Natural killer cell treated with Interleukin-12 subunit alpha and Interleukin-12 subunit beta and Interleukin-15 and Interleukin-18, amount 100 ng/mL, for 72 hours (primary cell): ENCODE results near the gene PLD4. TPM values are rescaled to one million over a fixed set of nuclear protein-coding genes. Genes with fewer than 3 reads are reported as not detected.
"Not testable (repeated sequence)": the region's sequence is repeated elsewhere in the genome, so short reads cannot be mapped to it uniquely, and the experiment has no call there.

ENCODE experiments used
- ATAC-seq, 2 donors: fragments of 150-1000 bp; cut with Tn5 transposase in 1 of 2; sonication (Bioruptor Pico), chemical (Tn5 transposase) in 1 of 2; 2 replicates each; pipeline ENCODE4 v1.10.0; 2021
- DNase-seq: peaks from one replicate; pipeline ENCODE4 v3.0.0; 2022; ENCODE audit warnings: low spot score
- H3K27ac Mint-ChIP-seq, 2 donors: 1 replicate in 1 of 2; 2 replicates in 1 of 2; pipeline ENCODE4 v1.8.0; 2022; ENCODE audit warnings: mixed read lengths in 2 of 2, mild to moderate bottlenecking in 1 of 2, moderate library complexity in 1 of 2
- H3K27me3 Mint-ChIP-seq, 2 donors: 1 replicate in 1 of 2; 2 replicates in 1 of 2; pipeline ENCODE4 v1.8.0; 2022; ENCODE audit warnings: mixed read lengths in 2 of 2
- H3K36me3 Mint-ChIP-seq: one replicate; pipeline ENCODE4 v1.8.0; 2022; ENCODE audit warnings: mixed read lengths
- H3K4me1 Mint-ChIP-seq, 2 donors: 1 replicate in 1 of 2; 2 replicates in 1 of 2; pipeline ENCODE4 v1.8.0; 2022; ENCODE audit warnings: low read depth in 2 of 2, mixed read lengths in 2 of 2, mild to moderate bottlenecking in 1 of 2
- H3K4me3 Mint-ChIP-seq: one replicate; pipeline ENCODE4 v1.8.0; 2022; ENCODE audit warnings: mixed read lengths
- H3K9me3 Mint-ChIP-seq: 2 replicates; pipeline ENCODE4 v1.8.0; 2022; ENCODE audit warnings: mixed read lengths
- total RNA-seq, 2 donors: library from RNA; stranded (reverse); gene quantifications; one replicate each; pipeline ENCODE4 v1.2.3, GENCODE V29; 2022

Gene PLD4
- total RNA-seq, 2 donors from 2014 or later, result not detected

DNA sequence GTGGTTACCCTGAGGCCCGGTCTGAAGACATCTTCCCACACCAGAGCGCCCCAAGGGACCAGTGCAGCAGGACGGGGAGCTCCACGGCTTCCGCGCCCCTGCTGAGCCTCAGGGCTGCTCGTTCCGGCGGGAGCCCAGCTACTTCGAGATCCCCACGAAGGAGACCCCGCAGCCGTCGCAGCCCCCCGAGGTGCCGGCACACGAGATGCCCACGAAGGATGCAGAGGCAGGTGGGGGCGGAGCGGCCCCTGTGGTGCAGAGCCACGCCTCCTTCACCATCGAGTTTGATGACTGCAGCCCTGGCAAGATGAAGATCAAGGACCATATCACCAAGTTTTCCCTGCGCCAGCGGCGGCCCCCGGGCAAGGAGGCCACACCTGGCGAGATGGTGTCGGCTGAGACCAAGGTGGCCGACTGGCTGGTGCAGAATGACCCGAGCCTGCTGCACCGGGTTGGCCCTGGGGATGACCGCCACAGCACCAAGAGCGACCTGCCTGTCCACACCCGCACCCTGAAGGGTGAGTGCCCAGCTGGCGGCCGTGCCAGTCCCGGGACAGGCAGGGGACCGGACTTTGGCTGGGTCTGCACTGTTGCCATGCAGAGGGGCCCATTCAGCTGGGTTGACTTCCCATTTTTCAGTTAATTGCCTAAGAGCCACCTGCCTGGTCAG lies 41.6 kb upstream of the PLD4 start:
- Mint-ChIP-seq H3K9me3 (no peaks in the 10 kb centered on the region), H3K27ac (no peak overlapping the region), H3K4me3 (no peak overlapping the region), H3K27me3 (no peaks in the 10 kb centered on the region), H3K4me1 (no peaks in the 10 kb centered on the region), H3K36me3 (no peaks in the 10 kb centered on the region)
- no peak for ATAC-seq
- DNase-seq, result no peak

- Mint-ChIP-seq H3K4me1 (no peaks in the 10 kb centered on the region), H3K4me3 (no peak overlapping the region), H3K27me3 (no peaks in the 10 kb centered on the region), H3K27ac (no peak overlapping the region), H3K36me3 (no peaks in the 10 kb centered on the region), H3K9me3 (no peaks in the 10 kb centered on the region)
- DNase-seq (no peak), ATAC-seq (no peak)
Measured at GRCh38 chr14:104883681-104884361, 40.9 kb upstream of the PLD4 start.

- ATAC-seq, H3K9me3 Mint-ChIP-seq, H3K36me3 Mint-ChIP-seq, H3K27me3 Mint-ChIP-seq, DNase-seq, H3K27ac Mint-ChIP-seq, H3K4me3 Mint-ChIP-seq, H3K4me1 Mint-ChIP-seq: not testable (repeated sequence)
Measured at GRCh38 chr14:104884381-104884780, 40.3 kb upstream of the PLD4 start.

- H3K27ac Mint-ChIP-seq, result no peak overlapping the region
Measured at GRCh38 chr14:104885031-104885972, 39.4 kb upstream of the PLD4 start.

GRCh38 chr14:104885973-104886689 lies 38.5 kb upstream of the PLD4 start:
- no peak overlapping the region for H3K27ac Mint-ChIP-seq

More at GRCh38 chr14:104885031-104885972, 39.4 kb upstream of the PLD4 start:
- Mint-ChIP-seq H3K4me1 (no peaks in the 10 kb centered on the region), H3K36me3 (no peaks in the 10 kb centered on the region), H3K4me3 (no peak overlapping the region), H3K27me3 (no peaks in the 10 kb centered on the region), H3K9me3 (no peaks in the 10 kb centered on the region)
- DNase-seq, result no peak
- ATAC-seq, result no peak

GRCh38 chr14:104886690-104887622 lies 37.7 kb upstream of the PLD4 start:
- no peaks in the 10 kb centered on the region for H3K36me3 Mint-ChIP-seq
- H3K27me3 Mint-ChIP-seq, result no peaks in the 10 kb centered on the region
- no peak overlapping the region for H3K27ac Mint-ChIP-seq
- no peak overlapping the region for H3K4me3 Mint-ChIP-seq
- no peaks in the 10 kb centered on the region for H3K9me3 Mint-ChIP-seq
- ATAC-seq, result no peak
- no peak for DNase-seq
- no peaks in the 10 kb centered on the region for H3K4me1 Mint-ChIP-seq

More at GRCh38 chr14:104885973-104886689, 38.5 kb upstream of the PLD4 start:
- Mint-ChIP-seq H3K4me3 (no peak overlapping the region), H3K36me3 (no peaks in the 10 kb centered on the region), H3K9me3 (no peaks in the 10 kb centered on the region), H3K4me1 (no peaks in the 10 kb centered on the region), H3K27me3 (no peaks in the 10 kb centered on the region)
- ATAC-seq (no peak), DNase-seq (no peak)

GRCh38 chr14:104887623-104888488 lies 36.8 kb upstream of the PLD4 start:
- Mint-ChIP-seq H3K27ac (no peak overlapping the region), H3K36me3 (no peaks in the 10 kb centered on the region), H3K9me3 (no peaks in the 10 kb centered on the region), H3K27me3 (no peaks in the 10 kb centered on the region), H3K4me1 (no peaks in the 10 kb centered on the region), H3K4me3 (no peak overlapping the region)
- ATAC-seq, result no peak
- no peak for DNase-seq

DNA sequence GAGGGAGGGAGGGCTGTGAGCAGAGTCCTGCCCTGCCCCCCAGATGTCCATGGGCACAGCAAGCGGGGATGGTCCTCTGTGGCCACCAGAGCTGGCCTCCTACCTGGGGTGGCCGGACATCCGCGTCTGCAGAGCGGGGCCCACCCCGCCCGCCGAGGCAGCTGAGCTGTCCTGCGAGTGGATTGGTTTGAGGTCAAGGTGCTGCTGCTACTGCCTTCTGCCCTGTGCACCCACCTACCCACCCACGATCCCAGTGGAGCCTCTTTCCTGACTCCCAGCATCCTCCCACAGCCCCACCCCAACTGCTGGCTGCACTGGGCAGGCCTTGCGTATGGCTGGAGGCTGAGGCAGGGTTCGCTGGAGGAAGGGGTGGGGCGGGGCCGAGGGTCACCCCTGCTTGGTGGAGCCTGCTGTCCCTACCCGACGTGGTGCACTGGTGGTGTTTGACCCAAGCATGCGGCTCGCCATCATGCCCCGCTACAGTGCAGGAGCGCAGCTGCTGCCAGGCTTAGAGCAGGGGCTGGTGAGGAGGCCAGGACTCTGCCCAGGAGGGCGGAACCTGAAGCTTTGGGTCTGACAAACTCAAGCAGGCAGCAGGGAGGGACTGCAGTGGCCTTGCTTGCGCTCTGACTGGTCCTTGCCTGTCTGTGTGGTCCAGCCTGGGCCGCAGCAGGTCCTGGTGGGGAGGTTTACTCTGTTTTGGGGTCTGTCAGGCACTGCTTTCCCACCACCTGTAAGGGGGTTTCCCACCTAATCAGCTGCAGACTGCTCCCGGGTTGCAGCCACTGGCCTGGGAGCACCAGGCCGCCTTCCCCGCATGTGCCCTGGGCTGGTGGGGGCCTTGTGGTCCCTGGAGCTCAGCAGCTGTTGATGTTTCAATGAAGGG lies 35.9 kb upstream of the PLD4 start:
- no peaks in the 10 kb centered on the region for H3K9me3 Mint-ChIP-seq

GRCh38 chr14:104889375-104889757 lies 35.3 kb upstream of the PLD4 start:
- Mint-ChIP-seq H3K27me3 (no peaks in the 10 kb centered on the region), H3K27ac (no peak overlapping the region), H3K4me3 (no peak overlapping the region), H3K4me1 (no peaks in the 10 kb centered on the region), H3K36me3 (no peaks in the 10 kb centered on the region), H3K9me3 (no peaks in the 10 kb centered on the region)
- DNase-seq (no peak), ATAC-seq (no peak)

More for the DNA sequence above, 35.9 kb upstream of the PLD4 start:
- Mint-ChIP-seq H3K27ac (no peak overlapping the region), H3K4me1 (no peaks in the 10 kb centered on the region), H3K4me3 (no peak overlapping the region), H3K27me3 (no peaks in the 10 kb centered on the region), H3K36me3 (no peaks in the 10 kb centered on the region)
- DNase-seq (no peak), ATAC-seq (no peak)

DNA sequence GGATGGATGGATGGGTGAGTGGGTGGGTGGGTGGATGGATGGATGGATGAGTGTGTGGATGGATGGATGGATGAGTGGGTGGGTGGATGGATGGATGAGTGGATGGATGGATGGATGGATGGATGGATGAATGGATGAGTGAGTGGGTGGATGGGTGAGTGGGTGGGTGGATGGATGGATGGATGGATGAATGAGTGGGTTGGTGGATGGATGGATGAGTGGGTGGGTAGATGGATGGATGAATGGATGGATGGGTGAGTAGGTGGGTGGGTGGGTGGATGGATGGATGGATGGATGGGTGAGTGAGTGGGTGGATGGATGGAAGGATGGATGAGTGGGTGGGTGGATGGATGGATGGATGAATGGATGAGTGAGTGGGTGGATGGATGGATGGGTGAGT lies 34.4 kb upstream of the PLD4 start:
- not testable (repeated sequence) for H3K4me3 Mint-ChIP-seq, H3K4me1 Mint-ChIP-seq, H3K36me3 Mint-ChIP-seq, H3K27ac Mint-ChIP-seq, DNase-seq, H3K27me3 Mint-ChIP-seq, ATAC-seq, H3K9me3 Mint-ChIP-seq

DNA sequence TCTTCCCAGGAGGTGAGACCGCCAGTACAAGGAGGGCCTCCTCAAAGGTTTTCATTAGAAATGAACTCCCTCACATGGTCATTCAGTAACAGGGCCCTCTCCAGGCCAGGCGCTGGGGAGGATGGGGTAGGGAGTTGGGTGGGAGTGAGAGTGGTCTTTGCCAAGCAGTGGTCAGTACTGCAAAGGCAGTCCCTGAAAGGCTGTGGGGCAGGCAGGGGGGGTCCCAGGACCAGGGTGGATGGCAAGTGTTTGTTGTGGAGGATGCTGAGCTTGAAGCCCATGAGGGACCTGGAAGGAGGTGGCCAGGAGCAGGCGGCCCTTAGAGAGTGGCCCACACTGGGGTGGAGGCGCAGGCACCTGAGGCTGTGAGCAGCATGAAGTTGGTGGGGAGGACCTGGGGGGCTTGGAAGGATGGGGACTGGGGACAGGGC lies 33.5 kb upstream of the PLD4 start:
- DNase-seq, result no peak
- no peaks in the 10 kb centered on the region for H3K9me3 Mint-ChIP-seq
- no peaks in the 10 kb centered on the region for H3K4me1 Mint-ChIP-seq
- H3K27me3 Mint-ChIP-seq, result no peaks in the 10 kb centered on the region
- no peak for ATAC-seq
- H3K4me3 Mint-ChIP-seq, result no peak overlapping the region
- H3K36me3 Mint-ChIP-seq, result no peaks in the 10 kb centered on the region
- H3K27ac Mint-ChIP-seq, result no peak overlapping the region
